Measurements from ENCODE around the gene EEPD1.

Gene EEPD1

GRCh38 chr7:36348771-36349170, 195.7 kb downstream of the EEPD1 start:
- H3K36me3 ChIP-seq (ENCODE audit: insufficient read depth, low read depth, low read length), result no peaks in the 10 kb centered on the region
- no peak overlapping the region for H3K27ac ChIP-seq (ENCODE audit: low read length)
- H3K9me3 ChIP-seq (ENCODE audit: insufficient read depth, low read depth, low read length), result peaks cover 8% of the 10 kb centered on the region; the same call in 1 of the 2 replicates
- no peak overlapping the region for H3K9ac ChIP-seq (ENCODE audit: low read depth, low read length)
- H3K27me3 ChIP-seq (ENCODE audit: insufficient read depth, low read length), result no peaks in the 10 kb centered on the region
- H3K4me1 ChIP-seq (ENCODE audit: insufficient read depth, low read length), result 0 out of 2 replicates have a peak, but pooled peaks cover 3% of the 10 kb centered on the region
- no peak overlapping the region for H3K4me3 ChIP-seq (ENCODE audit: low read length)

GRCh38 chr7:36349626-36350025, 196.6 kb downstream of the EEPD1 start:
- no peak overlapping the region for H3K27ac ChIP-seq (ENCODE audit: low read length)
- 0 out of 2 replicates have a peak, but pooled peaks cover 3% of the 10 kb centered on the region for H3K4me1 ChIP-seq (ENCODE audit: insufficient read depth, low read length)
- no peaks in the 10 kb centered on the region for H3K27me3 ChIP-seq (ENCODE audit: insufficient read depth, low read length)
- H3K4me3 ChIP-seq (ENCODE audit: low read length), result no peak overlapping the region
- H3K9ac ChIP-seq (ENCODE audit: low read depth, low read length), result no peak overlapping the region
- peaks cover 8% of the 10 kb centered on the region; the same call in 1 of the 2 replicates for H3K9me3 ChIP-seq (ENCODE audit: insufficient read depth, low read depth, low read length)
- no peaks in the 10 kb centered on the region for H3K36me3 ChIP-seq (ENCODE audit: insufficient read depth, low read depth, low read length)
